NCI-H2107 treated with DMSO at 0.1 percent for 48 hours (cell line): ENCODE measurements around the gene TENM4.
"Not testable (repeated sequence)": the region's sequence is repeated elsewhere in the genome, so short reads cannot be mapped to it uniquely, and the experiment has no call there.

Experiments used
- DNase-seq: peaks from one replicate; lab custom pipeline; 2025; ENCODE audit not compliant: unreplicated experiment; lab: John Stamatoyannopoulos, UW

Gene TENM4

DNA sequence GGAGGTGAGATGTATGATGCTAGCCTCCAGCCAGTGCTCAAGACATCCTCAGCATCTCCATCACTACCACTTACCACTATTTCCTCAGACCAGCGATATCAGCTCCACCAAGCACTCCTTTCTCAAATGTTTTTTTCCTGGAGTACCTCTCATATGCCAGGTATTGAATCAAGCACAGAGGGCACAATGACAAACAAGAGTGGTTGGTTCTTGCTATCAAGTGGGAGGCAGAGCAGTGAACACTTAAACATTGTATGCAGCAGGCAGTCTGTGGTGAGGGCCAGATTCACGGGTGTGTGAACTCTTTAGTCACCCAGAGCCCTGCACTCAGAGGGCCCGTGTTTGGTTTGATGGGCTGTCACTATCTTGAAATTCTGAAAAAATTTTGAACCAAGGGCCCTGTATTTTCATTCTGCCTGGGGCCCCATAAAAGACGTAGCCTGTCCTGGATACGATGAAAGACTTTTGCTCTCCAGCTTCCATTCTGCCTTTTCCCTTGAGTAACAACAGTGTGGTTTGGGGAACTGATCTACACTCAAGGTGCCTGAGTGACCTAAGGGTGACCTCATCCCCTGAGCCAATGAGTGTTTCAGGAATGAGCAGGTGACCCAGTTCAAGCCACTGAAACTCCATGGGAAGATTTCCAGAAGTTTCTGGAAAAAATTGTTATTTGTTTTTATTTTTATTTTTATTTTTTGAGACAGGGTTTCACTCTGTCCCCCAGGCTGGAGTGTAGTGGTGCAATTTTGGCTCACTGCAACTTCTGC, 517.8 kb downstream of the TENM4 start:
- DNase-seq: peak; percentile 86

GRCh38 chr11:78921509-78921908, 519.3 kb downstream of the TENM4 start:
- DNase-seq: peak; percentile 44

- no peak for DNase-seq
Observed at GRCh38 chr11:78920329-78920728, 520.5 kb downstream of the TENM4 start.

- DNase-seq: no peak
Observed at GRCh38 chr11:78916759-78917158, 524.1 kb downstream of the TENM4 start.

GRCh38 chr11:78914503-78914902, 526.3 kb downstream of the TENM4 start:
- no peak for DNase-seq

DNA sequence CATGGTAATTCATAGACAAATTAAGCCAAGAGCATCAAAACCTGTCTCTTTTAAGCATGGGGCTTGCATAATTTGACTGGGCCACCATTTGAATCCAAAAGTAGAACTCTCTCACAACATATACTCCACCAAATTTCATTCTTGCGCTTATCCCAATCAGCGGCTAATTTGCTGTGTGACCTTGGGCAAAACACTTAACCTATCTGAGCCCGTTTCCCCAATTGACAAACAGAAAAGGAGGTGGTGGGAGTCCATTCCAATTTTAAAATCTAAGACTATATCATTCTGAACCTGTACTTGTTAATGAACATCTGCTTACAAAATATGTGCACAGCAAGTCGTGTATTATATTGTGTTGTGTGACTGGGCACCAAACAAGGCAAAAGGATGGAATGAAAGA, 528.1 kb downstream of the TENM4 start:
- DNase-seq: no peak

DNA sequence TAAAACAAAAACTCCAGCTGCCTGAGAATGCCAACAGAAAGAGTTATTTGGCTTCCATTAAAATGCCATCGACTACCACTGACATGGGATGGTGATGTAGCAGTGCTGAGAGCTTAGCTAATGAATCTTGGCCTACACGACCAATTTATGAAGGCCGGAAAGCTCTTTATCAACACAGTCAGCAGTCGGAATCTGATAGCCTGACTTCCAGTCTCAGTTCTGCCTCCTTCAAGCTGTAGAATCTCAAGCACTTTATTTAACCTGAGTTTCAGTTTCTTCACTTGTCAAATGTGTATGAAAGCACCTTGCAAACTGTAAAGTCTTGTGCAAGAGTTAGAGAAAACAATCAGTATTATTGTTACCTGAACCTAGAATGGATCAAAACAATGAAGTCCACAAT, 530.5 kb downstream of the TENM4 start:
- no peak for DNase-seq

GRCh38 chr11:78909386-78909785, 531.4 kb downstream of the TENM4 start:
- no peak for DNase-seq

- no peak for DNase-seq
Observed at GRCh38 chr11:78907636-78908035, 533.2 kb downstream of the TENM4 start.

GRCh38 chr11:78906566-78906965, 534.3 kb downstream of the TENM4 start:
- DNase-seq: no peak

- no peak for DNase-seq
Observed at GRCh38 chr11:78905756-78906155, 535.1 kb downstream of the TENM4 start.

DNA sequence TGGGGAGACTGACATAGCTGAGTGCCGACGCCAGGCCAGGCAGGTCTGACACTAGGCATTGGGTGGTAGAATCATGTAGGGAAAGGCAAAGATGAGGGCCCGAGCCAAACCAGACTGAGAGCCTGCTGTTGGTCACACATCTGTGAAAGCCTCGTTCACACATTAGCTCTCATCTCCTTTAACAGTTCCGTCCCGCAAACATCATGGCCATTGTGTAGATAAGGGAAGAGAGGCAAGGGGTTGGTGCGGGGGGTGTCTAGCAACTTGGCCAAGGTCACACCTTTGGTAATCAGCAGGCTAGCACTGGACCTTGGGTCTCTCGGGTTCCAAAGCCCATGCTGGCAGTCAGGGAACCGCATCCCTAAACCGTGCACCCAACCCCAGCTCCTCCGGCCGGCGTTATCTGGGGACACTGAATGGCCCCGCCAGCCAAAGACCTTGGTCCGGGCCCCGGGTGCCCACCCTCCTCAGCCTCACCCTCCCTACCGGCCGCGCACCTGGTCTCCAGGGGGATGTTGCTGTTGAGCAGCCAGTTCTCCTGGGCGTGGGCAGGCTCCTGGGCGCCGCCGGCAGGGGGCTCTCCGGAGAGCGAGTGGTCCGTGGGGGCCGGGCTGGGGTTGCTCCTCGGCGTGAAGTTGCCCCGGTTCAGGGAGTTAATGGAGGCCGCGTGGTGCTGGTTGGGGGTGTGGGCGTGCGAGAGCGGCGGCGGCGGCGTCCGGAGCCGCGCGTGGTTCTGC, 537.9 kb downstream of the TENM4 start:
- DNase-seq: no peak

GRCh38 chr11:78901831-78902230, 539.0 kb downstream of the TENM4 start:
- no peak for DNase-seq

GRCh38 chr11:78898266-78898775, 542.5 kb downstream of the TENM4 start:
- DNase-seq: no peak

- DNase-seq: no peak
Observed at GRCh38 chr11:78893996-78894395, 546.8 kb downstream of the TENM4 start.

DNA sequence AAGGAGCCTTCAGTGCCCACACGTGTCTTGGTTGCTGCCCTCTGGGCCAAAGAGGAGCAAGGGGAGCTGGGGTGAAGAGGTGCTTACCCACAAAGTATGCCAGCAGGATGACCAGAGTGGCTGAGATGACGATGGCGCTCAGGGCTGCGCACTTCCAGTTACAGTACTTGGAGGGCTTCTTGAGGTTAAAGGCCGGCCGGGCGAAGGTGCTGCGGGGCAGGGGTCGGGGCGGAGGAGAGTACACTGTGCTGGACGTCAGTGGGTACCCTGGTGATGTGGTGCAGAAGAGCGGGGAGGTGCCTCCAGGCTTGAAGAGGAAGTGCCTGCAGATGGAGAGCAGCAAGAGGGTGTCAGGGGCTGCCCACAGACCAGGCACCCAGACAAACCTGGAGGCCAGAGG, 551.1 kb downstream of the TENM4 start:
- no peak for DNase-seq

DNA sequence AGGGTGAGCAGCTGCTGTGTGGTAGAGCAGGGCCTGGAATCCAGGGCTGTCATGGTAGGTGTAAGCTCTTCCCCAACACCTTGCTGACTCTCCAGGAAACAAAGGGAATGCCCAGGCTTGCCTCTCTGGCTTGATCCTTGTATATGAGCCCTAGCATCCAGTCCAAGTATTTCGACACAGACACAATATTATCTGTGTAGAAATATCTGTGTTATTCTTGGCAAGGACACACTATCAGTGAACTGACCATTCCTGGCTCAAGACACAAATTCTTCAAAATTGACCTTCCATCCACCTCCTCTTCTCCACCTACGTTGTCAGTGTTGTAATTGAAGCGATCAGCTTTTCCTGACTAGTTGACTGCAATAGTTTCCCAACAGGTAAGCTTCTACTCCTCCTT, 554.2 kb downstream of the TENM4 start:
- no peak for DNase-seq

- no peak for DNase-seq
Observed at GRCh38 chr11:78884761-78885160, 556.1 kb downstream of the TENM4 start.

DNA sequence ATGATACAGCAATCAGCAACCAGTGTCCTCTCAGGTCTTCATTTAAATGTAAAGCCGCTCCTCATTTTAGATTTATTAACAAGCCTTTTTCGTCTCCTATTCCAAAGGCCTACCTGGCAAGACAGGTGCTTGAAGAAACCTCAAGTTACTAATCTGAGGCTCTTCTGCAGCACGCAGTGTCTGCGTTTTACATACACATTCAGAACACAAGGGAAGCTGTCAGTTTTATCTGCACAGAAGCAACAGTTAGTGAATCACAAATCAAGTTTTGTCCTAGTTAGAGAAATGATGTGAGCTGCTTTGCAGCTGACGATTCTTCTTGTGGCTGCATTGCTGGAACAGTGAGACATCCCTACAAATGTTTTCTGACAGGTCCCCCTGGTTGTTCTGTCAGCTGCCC, 557.3 kb downstream of the TENM4 start:
- DNase-seq: no peak

GRCh38 chr11:78879094-78879980, 561.5 kb downstream of the TENM4 start:
- DNase-seq: not testable (repeated sequence)

DNA sequence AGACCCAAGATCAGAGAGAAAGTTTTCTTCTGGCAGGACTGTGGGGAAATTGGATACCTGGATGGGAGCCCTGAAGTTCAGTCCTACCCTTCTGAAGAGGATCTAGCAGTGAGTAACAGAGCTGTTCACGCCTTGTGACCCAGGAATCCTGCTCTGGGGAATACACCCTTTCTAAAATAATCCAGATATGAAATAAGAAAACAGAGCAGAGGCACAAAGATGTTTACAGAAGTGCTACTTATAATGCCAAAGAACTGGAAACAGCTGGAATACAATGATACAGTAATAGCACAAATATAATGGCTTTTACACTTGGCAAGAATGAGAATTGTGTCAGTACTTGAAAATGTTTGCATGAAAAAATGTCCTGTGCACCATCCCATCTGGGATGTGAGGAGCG, 562.2 kb downstream of the TENM4 start:
- DNase-seq: no peak
